Upper lobe of left lung (tissue), 4 donors: ENCODE data around the gene HES2.

Experiments used
- CTCF ChIP-seq, 6 experiments: fragments of 450-650 bp in 4 of 6; fragments of 200-600 bp in 2 of 6; sonication (generic) in 2 of 6; IDR thresholded peaks; one replicate each; pipeline ENCODE4 v1.5.1; 2016 to 2019; ENCODE audit warnings: antibody characterized with exemption in 6 of 6
- EP300 ChIP-seq, 4 donors: sonication (generic); formaldehyde crosslinking; IDR thresholded peaks; one replicate each; pipeline ENCODE4 v1.5.1; 2017; ENCODE audit warnings: antibody characterized with exemption in 4 of 4, control low read depth in 2 of 4
- POLR2A ChIP-seq, 4 donors: fragments of 450-650 bp; IDR thresholded peaks; one replicate each; pipeline ENCODE4 v1.5.1; 2016 to 2017; ENCODE audit warnings: antibody characterized with exemption in 4 of 4, mild to moderate bottlenecking in 2 of 4
- POLR2AphosphoS5 ChIP-seq, 2 donors: sonication (generic); formaldehyde crosslinking; IDR thresholded peaks; one replicate each; pipeline ENCODE4 v1.5.1; 2017; ENCODE audit warnings: antibody characterized with exemption in 2 of 2

- TF ChIP-seq CTCF (IDR thresholded peaks at IDR 0.05) (no peak), EP300 (IDR thresholded peaks at IDR 0.05) (no peak), POLR2AphosphoS5 (IDR thresholded peaks at IDR 0.05) (no peak), POLR2A (IDR thresholded peaks at IDR 0.05) (no peak)
Observed at GRCh38 chr1:6370006-6370405, 49.7 kb downstream of the HES2 start.
